Vagina (tissue), 2 donors: ENCODE data around the gene HOOK2. TPM values are rescaled to one million over a fixed set of nuclear protein-coding genes. Genes with fewer than 3 reads are reported as not detected.

Source experiments
- DNase-seq, 2 donors: peaks; one replicate each; pipeline ENCODE4 v3.0.0-alpha.2; 2017; ENCODE audit errors: extremely low spot score in 2 of 2
- H3K27ac ChIP-seq: fragments of 200-600 bp; sonication (generic); one replicate; pipeline ENCODE4 v1.5.1; 2019
- H3K27me3 ChIP-seq: fragments of 200-600 bp; sonication (generic); one replicate; pipeline ENCODE4 v1.5.1; 2019
- H3K36me3 ChIP-seq, 2 donors: fragments of 200-600 bp; sonication (generic); one replicate each; pipeline ENCODE4 v1.5.1; 2017 to 2019
- H3K4me1 ChIP-seq: fragments of 200-600 bp; sonication (generic); one replicate; pipeline ENCODE4 v1.5.1; 2019
- H3K4me3 ChIP-seq, 2 donors: fragments of 200-600 bp; sonication (generic); 1 replicate in 1 of 2; 2 replicates in 1 of 2; pipeline ENCODE4 v1.5.1; 2016 to 2019
- H3K9me3 ChIP-seq: fragments of 200-600 bp; sonication (generic); one replicate; pipeline ENCODE4 v1.5.1; 2019
- CTCF ChIP-seq, 3 experiments: fragments of 450-650 bp in 2 of 3; fragments of 200-600 bp in 1 of 3; sonication (generic) in 1 of 3; IDR thresholded peaks; one replicate each; pipeline ENCODE4 v1.5.1; 2017 to 2019; ENCODE audit warnings: antibody characterized with exemption in 3 of 3, mild to moderate bottlenecking in 2 of 3, moderate library complexity in 2 of 3
- POLR2A ChIP-seq, 2 donors: fragments of 450-650 bp; IDR thresholded peaks; one replicate each; pipeline ENCODE4 v1.6.1; 2017; ENCODE audit warnings: antibody characterized with exemption in 2 of 2, mild to moderate bottlenecking in 2 of 2, moderate library complexity in 2 of 2
- POLR2AphosphoS5 ChIP-seq, 2 donors: sonication (generic); formaldehyde crosslinking; IDR thresholded peaks; one replicate each; pipeline ENCODE4 v1.9.0; 2017; ENCODE audit warnings: antibody characterized with exemption in 2 of 2, mild to moderate bottlenecking in 2 of 2, low read depth in 1 of 2; ENCODE audit not compliant: insufficient read depth in 1 of 2
- intact Hi-C: fragments of 100-400 bp; cut with DNase I; formaldehyde crosslinking; loops from one replicate; pipeline ENCODE4 v1.15.1; 2023
- total RNA-seq: library from RNA; depleted of rRNA; stranded (reverse); fragments of >200 nt; gene quantifications from one replicate; pipeline ENCODE4 v1.2.3, GENCODE V29; 2016

The HOOK2 gene
- total RNA-seq, 1 donor from 2014 or later, result 65.6 TPM

DNA sequence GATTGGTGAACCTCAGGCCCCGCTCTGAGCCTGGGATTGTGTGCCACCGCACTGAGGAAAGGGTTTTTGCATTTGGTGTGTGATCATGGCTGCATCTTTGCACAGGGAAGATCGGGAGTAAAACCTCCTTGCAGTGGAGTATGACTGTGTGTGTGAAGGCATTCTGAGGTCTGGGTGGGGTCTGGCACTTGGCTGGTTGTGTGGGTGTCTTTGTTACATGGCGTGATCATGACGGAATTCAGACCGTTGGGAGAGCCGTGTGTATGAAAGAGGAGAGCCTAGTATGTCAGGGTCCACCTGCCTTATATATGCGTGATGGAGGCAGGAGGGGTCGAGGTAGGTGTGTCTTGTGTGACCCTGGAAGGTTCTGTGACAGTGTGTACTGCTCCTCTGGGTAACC, 24.5 kb downstream of the HOOK2 start:
- H3K27me3 ChIP-seq, result no peaks in the 10 kb centered on the region
- H3K4me1 ChIP-seq, result peaks cover 19% of the 10 kb centered on the region
- no peak overlapping the region for H3K4me3 ChIP-seq
- TF ChIP-seq POLR2AphosphoS5 (IDR thresholded peaks at IDR 0.05; ENCODE audit: insufficient read depth in 1 of 2, low read depth in 1 of 2) (no peak), CTCF (IDR thresholded peaks at IDR 0.05) (no peak), POLR2A (IDR thresholded peaks at IDR 0.05) (no peak)
- peaks cover 0 to 22% of the 10 kb centered on the region in 2 donors for H3K36me3 ChIP-seq
- DNase-seq, result no peak
- intact Hi-C loops, result no loop called here
- H3K27ac ChIP-seq, result no peak overlapping the region
- H3K9me3 ChIP-seq, result no peaks in the 10 kb centered on the region

DNA sequence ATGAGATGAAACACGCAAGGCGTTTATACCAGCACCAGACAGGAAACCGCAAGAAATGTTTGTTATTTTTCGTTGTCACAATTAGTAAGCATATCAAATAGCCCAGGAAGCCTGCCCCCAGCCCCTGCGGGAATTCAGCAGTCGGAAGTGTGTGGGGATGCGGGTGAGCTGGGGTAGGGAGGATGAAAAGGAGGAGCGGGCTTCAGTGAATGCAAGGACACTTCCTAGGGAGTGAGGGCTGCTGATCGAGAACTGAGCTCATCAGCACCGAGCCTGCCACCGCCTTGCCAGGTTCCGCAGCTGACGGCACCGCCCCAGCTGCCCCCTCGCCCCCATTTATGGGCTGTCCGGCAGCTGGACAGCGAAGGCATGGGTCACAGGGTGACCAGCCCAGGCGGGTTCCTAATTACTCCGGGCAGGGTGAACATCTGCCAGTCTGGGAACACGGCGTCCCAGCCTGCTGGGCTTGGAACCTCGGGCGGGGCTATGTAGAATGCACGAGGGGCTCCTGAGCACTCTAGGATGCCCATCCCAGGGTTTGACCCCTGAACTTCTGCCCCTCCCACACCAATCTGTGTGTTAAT, 25.3 kb downstream of the HOOK2 start:
- TF ChIP-seq POLR2A (IDR thresholded peaks at IDR 0.05) (no peak), POLR2AphosphoS5 (IDR thresholded peaks at IDR 0.05; ENCODE audit: insufficient read depth in 1 of 2, low read depth in 1 of 2) (no peak), CTCF (IDR thresholded peaks at IDR 0.05) (no peak)
- no peak overlapping the region for H3K4me3 ChIP-seq
- H3K36me3 ChIP-seq, result peaks cover 0 to 30% of the 10 kb centered on the region in 2 donors
- intact Hi-C loops, result no loop called here
- no peak overlapping the region for H3K27ac ChIP-seq
- H3K9me3 ChIP-seq, result no peaks in the 10 kb centered on the region
- no peaks in the 10 kb centered on the region for H3K27me3 ChIP-seq
- H3K4me1 ChIP-seq, result peaks cover 19% of the 10 kb centered on the region
- no peak for DNase-seq

- H3K4me3 ChIP-seq, result no peak overlapping the region
- no peaks in the 10 kb centered on the region for H3K27me3 ChIP-seq
- no peak overlapping the region for H3K27ac ChIP-seq
- DNase-seq, result no peak
- no peaks in the 10 kb centered on the region for H3K9me3 ChIP-seq
- H3K4me1 ChIP-seq, result peaks cover 19% of the 10 kb centered on the region
- TF ChIP-seq POLR2A (IDR thresholded peaks at IDR 0.05) (no peak), POLR2AphosphoS5 (IDR thresholded peaks at IDR 0.05; ENCODE audit: insufficient read depth in 1 of 2, low read depth in 1 of 2) (no peak), CTCF (IDR thresholded peaks at IDR 0.05) (no peak)
- intact Hi-C loops, result no loop called here
- peaks cover 0 to 30% of the 10 kb centered on the region in 2 donors for H3K36me3 ChIP-seq
Observed at GRCh38 chr19:12748489-12748888, 26.9 kb downstream of the HOOK2 start.

DNA sequence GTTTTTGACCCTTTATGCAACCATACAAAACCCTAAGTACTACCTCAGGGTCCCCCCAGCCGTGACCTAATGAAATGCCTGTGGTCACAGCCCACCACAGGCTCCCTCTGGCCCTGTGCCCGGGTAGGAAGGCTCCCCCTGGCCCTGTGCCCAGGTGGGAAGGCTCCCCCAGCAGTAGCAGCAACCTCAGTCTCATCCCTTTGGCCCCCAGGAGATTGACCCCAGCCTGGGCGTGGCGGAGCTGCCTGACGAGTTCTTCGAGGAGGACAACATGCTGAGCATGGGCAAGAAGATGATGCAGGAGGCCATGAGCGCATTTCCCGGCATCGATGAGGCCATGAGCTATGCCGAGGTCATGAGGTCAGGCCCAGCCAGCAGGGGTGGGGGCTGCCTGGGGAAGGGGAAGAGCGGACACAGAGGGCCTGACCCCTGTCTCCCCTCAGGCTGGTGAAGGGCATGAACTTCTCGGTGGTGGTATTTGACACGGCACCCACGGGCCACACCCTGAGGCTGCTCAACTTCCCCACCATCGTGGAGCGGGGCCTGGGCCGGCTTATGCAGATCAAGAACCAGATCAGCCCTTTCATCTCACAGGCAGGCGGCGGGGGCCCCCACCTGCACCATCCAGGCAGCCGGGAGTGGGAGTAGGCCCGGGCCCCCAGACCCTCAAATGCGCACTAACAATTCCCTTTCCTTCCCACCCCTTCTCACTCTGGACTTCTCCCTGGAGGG, 30.0 kb downstream of the HOOK2 start:
- TF ChIP-seq CTCF (IDR thresholded peaks at IDR 0.05) (no peak), POLR2A (IDR thresholded peaks at IDR 0.05) (no peak), POLR2AphosphoS5 (IDR thresholded peaks at IDR 0.05; ENCODE audit: insufficient read depth in 1 of 2, low read depth in 1 of 2) (no peak)
- peaks cover 0 to 30% of the 10 kb centered on the region in 2 donors for H3K36me3 ChIP-seq
- no peak overlapping the region for H3K4me3 ChIP-seq
- no peak for DNase-seq
- H3K27me3 ChIP-seq, result no peaks in the 10 kb centered on the region
- H3K4me1 ChIP-seq, result peaks cover 15% of the 10 kb centered on the region
- no peaks in the 10 kb centered on the region for H3K9me3 ChIP-seq
- intact Hi-C loops, result no loop called here
- no peak overlapping the region for H3K27ac ChIP-seq

GRCh38 chr19:12737835-12738351, 37.5 kb downstream of the HOOK2 start:
- Histone ChIP-seq H3K4me3 (peak overlapping the region; percentile 73 to 81), H3K27me3 (no peaks in the 10 kb centered on the region), H3K9me3 (no peaks in the 10 kb centered on the region), H3K4me1 (peaks cover 37% of the 10 kb centered on the region), H3K36me3 (peaks cover 0 to 14% of the 10 kb centered on the region in 2 donors), H3K27ac (peak overlapping the region; percentile 90)
- no peak for TF ChIP-seq POLR2A (IDR thresholded peaks at IDR 0.05)
- TF ChIP-seq CTCF (IDR thresholded peaks at IDR 0.05), result no peak
- no peak for TF ChIP-seq POLR2AphosphoS5 (IDR thresholded peaks at IDR 0.05; ENCODE audit: insufficient read depth in 1 of 2, low read depth in 1 of 2)
- no peak for DNase-seq
- intact Hi-C loops, result no loop called here
